AG20443 (cell line): ENCODE results near the gene DENND2D.

Experiments used
- DNase-seq: peaks from one replicate; pipeline ENCODE4 v3.0.0; 2012; ENCODE audit warnings: low spot score, mixed read lengths

Gene DENND2D

GRCh38 chr1:111202707-111203623 lies 2.5 kb upstream of the DENND2D start:
- DNase-seq: no peak

- DNase-seq: no peak
Observed at GRCh38 chr1:111202366-111202706, 1.9 kb upstream of the DENND2D start.

- DNase-seq: no peak
Observed at GRCh38 chr1:111201275-111202090, 1.0 kb upstream of the DENND2D start.

- no peak for DNase-seq
Observed at GRCh38 chr1:111200802-111201161, 336 bp upstream of the DENND2D start.

- no peak for DNase-seq
Observed at GRCh38 chr1:111199329-111199728, 1.1 kb downstream of the DENND2D start.

- no peak for DNase-seq
Observed at GRCh38 chr1:111198836-111199235, 1.6 kb downstream of the DENND2D start.

- DNase-seq: no peak
Observed at GRCh38 chr1:111197598-111198284, 2.7 kb downstream of the DENND2D start.

- DNase-seq: no peak
Observed at GRCh38 chr1:111196213-111196612, 4.2 kb downstream of the DENND2D start.

- DNase-seq: no peak
Observed at GRCh38 chr1:111195002-111195684, 5.3 kb downstream of the DENND2D start.

- DNase-seq: peak; percentile 47
Observed at GRCh38 chr1:111193712-111194480, 6.5 kb downstream of the DENND2D start.

GRCh38 chr1:111192658-111193519 lies 7.6 kb downstream of the DENND2D start:
- peak; percentile 25 for DNase-seq

GRCh38 chr1:111192074-111192473 lies 8.4 kb downstream of the DENND2D start:
- DNase-seq: no peak

GRCh38 chr1:111191496-111191895 lies 8.9 kb downstream of the DENND2D start:
- peak; percentile 91 for DNase-seq

GRCh38 chr1:111190931-111191451 lies 9.5 kb downstream of the DENND2D start:
- peak; percentile 76 for DNase-seq

- DNase-seq: no peak
Observed at GRCh38 chr1:111184663-111185062, 15.8 kb downstream of the DENND2D start.

- DNase-seq: no peak
Observed at GRCh38 chr1:111183308-111184069, 17.0 kb downstream of the DENND2D start.

- no peak for DNase-seq
Observed at GRCh38 chr1:111182052-111182451, 18.4 kb downstream of the DENND2D start.

GRCh38 chr1:111179968-111180533 lies 20.4 kb downstream of the DENND2D start:
- no peak for DNase-seq

- no peak for DNase-seq
Observed at GRCh38 chr1:111176678-111177077, 23.8 kb downstream of the DENND2D start.
